Testis (tissue), 3 donors: ENCODE data around the gene DEPDC5. TPM values are rescaled to one million over a fixed set of nuclear protein-coding genes. Genes with fewer than 3 reads are reported as not detected.

ENCODE experiments used
- DNase-seq: peaks from one replicate; pipeline ENCODE4 v3.0.0-alpha.2; 2019
- H3K27ac ChIP-seq, 2 donors: fragments of 200-600 bp; sonication (generic); one replicate each; pipeline ENCODE4 v1.5.1; 2019
- H3K27me3 ChIP-seq: fragments of 200-600 bp; sonication (generic); one replicate; pipeline ENCODE4 v1.5.1; 2019
- H3K36me3 ChIP-seq: fragments of 200-600 bp; sonication (generic); one replicate; pipeline ENCODE4 v1.5.1; 2017; ENCODE audit warnings: low read depth; ENCODE audit errors: missing control alignments
- H3K4me1 ChIP-seq: fragments of 200-600 bp; sonication (generic); one replicate; pipeline ENCODE4 v1.5.1; 2019
- H3K4me3 ChIP-seq, 2 donors: fragments of 200-600 bp; sonication (generic); one replicate each; pipeline ENCODE4 v1.5.1; 2017 to 2019
- H3K9me3 ChIP-seq: fragments of 200-600 bp; sonication (generic); one replicate; pipeline ENCODE4 v1.5.1; 2017
- CTCF ChIP-seq, 3 experiments: fragments of 450-650 bp in 2 of 3; fragments of 200-600 bp in 1 of 3; sonication (generic) in 1 of 3; IDR thresholded peaks; one replicate each; pipeline ENCODE4 v1.5.1; 2016 to 2019; ENCODE audit warnings: antibody characterized with exemption in 3 of 3, mild to moderate bottlenecking in 2 of 3, moderate library complexity in 1 of 3
- POLR2A ChIP-seq: fragments of 450-650 bp; IDR thresholded peaks from one replicate; pipeline ENCODE4 v1.6.1; 2017; ENCODE audit warnings: antibody characterized with exemption, mild to moderate bottlenecking, moderate library complexity
- WGBS, 2 donors: methylation state at CpG; one replicate each; pipeline ENCODE4 v1.1.5; 2018; 5-methylcytosine and 5-hydroxymethylcytosine counted together
- intact Hi-C: fragments of 100-400 bp; cut with DNase I; formaldehyde crosslinking; loops from one replicate; pipeline ENCODE4 v1.15.1; 2023; ENCODE audit warnings: low total_unique reads
- polyA plus RNA-seq: library from polyadenylated mRNA; stranded (reverse); fragments of 350-450 nt; fragmentation: Illumina TruSeq; extraction: RNeasy Lipid Tissue Mini Kit (QIAGEN cat#74804); gene quantifications from one replicate; pipeline ENCODE4 v1.2.3, GENCODE V29; 2014; ENCODE audit warnings: low read depth, low replicate concordance; ENCODE audit not compliant: insufficient read depth
- total RNA-seq, 2 donors: library from RNA; depleted of rRNA; stranded (reverse); fragments of >200 nt; gene quantifications; one replicate each; pipeline ENCODE4 v1.2.3, GENCODE V29; 2016

The DEPDC5 gene
- total and polyA plus RNA-seq, 3 donors from 2014 or later = 22.1 to 70.6 (median 57.8) TPM

GRCh38 chr22:31826443-31826842 is 72.6 kb downstream of the DEPDC5 start:
- intact Hi-C loops = no loop called here
- no peak for DNase-seq
- H3K9me3 ChIP-seq = no peaks in the 10 kb centered on the region
- H3K27ac ChIP-seq = no peak overlapping the region
- H3K4me1 ChIP-seq = no peaks in the 10 kb centered on the region
- no peaks in the 10 kb centered on the region for H3K36me3 ChIP-seq
- H3K27me3 ChIP-seq = no peaks in the 10 kb centered on the region
- H3K4me3 ChIP-seq = no peak overlapping the region
- 88 to 89% methylated on average over 6 of the region's 6 CpGs for WGBS, 2 donors
- no peak for TF ChIP-seq CTCF (IDR thresholded peaks at IDR 0.05)
- TF ChIP-seq POLR2A = no peak

- no peaks in the 10 kb centered on the region for H3K9me3 ChIP-seq
- H3K27ac ChIP-seq = no peak overlapping the region
- no peak overlapping the region for H3K4me3 ChIP-seq
- intact Hi-C loops = no loop called here
- TF ChIP-seq POLR2A (no peak), CTCF (IDR thresholded peaks at IDR 0.05) (no peak)
- no peaks in the 10 kb centered on the region for H3K27me3 ChIP-seq
- no peaks in the 10 kb centered on the region for H3K4me1 ChIP-seq
- no peaks in the 10 kb centered on the region for H3K36me3 ChIP-seq
- no peak for DNase-seq
- WGBS, 2 donors = 83 to 89% methylated on average over 5 of the region's 5 CpGs
Measured at GRCh38 chr22:31828739-31829138, 74.9 kb downstream of the DEPDC5 start.

- intact Hi-C loops = no loop called here
- no peak for DNase-seq
- Histone ChIP-seq H3K4me1 (no peaks in the 10 kb centered on the region), H3K27me3 (no peaks in the 10 kb centered on the region), H3K4me3 (no peak overlapping the region), H3K27ac (no peak overlapping the region), H3K36me3 (no peaks in the 10 kb centered on the region), H3K9me3 (no peaks in the 10 kb centered on the region)
- WGBS, 2 donors = 56 to 64% methylated on average over 1 of the region's 1 CpG
- TF ChIP-seq CTCF (IDR thresholded peaks at IDR 0.05) (no peak), POLR2A (no peak)
Measured at GRCh38 chr22:31829505-31829904, 75.7 kb downstream of the DEPDC5 start.

- Histone ChIP-seq H3K27ac (no peak overlapping the region), H3K4me1 (no peaks in the 10 kb centered on the region), H3K4me3 (no peak overlapping the region), H3K27me3 (no peaks in the 10 kb centered on the region), H3K36me3 (no peaks in the 10 kb centered on the region), H3K9me3 (no peaks in the 10 kb centered on the region)
- WGBS, 2 donors = 73 to 79% methylated on average over 1 of the region's 1 CpG
- intact Hi-C loops = no loop called here
- no peak for DNase-seq
- TF ChIP-seq POLR2A (no peak), CTCF (IDR thresholded peaks at IDR 0.05) (no peak)
Measured at GRCh38 chr22:31830721-31831070, 76.9 kb downstream of the DEPDC5 start.

- no peak overlapping the region for H3K4me3 ChIP-seq
- WGBS, 2 donors = 88 to 92% methylated on average over 1 of the region's 1 CpG
- TF ChIP-seq CTCF (IDR thresholded peaks at IDR 0.05) (no peak), POLR2A (no peak)
- H3K36me3 ChIP-seq = no peaks in the 10 kb centered on the region
- intact Hi-C loops = no loop called here
- H3K4me1 ChIP-seq = no peaks in the 10 kb centered on the region
- no peaks in the 10 kb centered on the region for H3K27me3 ChIP-seq
- DNase-seq = no peak
- H3K9me3 ChIP-seq = no peaks in the 10 kb centered on the region
- H3K27ac ChIP-seq = no peak overlapping the region
Measured at GRCh38 chr22:31833930-31834329, 80.1 kb downstream of the DEPDC5 start.
